Activated naive CD4-positive, alpha-beta T cell treated with anti-CD3 and anti-CD28 coated beads, Interleukin-2, amount 50 U/mL, for 24 hours (primary cell): ENCODE measurements around the gene OVCH1.

Experiments used
- H3K27ac Mint-ChIP-seq: one replicate; pipeline ENCODE4 v1.8.0; 2021; ENCODE audit warnings: mild to moderate bottlenecking, mixed read lengths
- H3K27me3 Mint-ChIP-seq: one replicate; pipeline ENCODE4 v1.8.0; 2021; ENCODE audit warnings: mixed read lengths
- H3K36me3 Mint-ChIP-seq: one replicate; pipeline ENCODE4 v1.8.0; 2021; ENCODE audit warnings: mixed read lengths
- H3K4me1 Mint-ChIP-seq: one replicate; pipeline ENCODE4 v1.8.0; 2021; ENCODE audit warnings: mixed read lengths
- H3K4me3 Mint-ChIP-seq: one replicate; pipeline ENCODE4 v1.8.0; 2021; ENCODE audit warnings: mild to moderate bottlenecking, mixed read lengths
- H3K9me3 Mint-ChIP-seq: one replicate; pipeline ENCODE4 v1.8.0; 2021; ENCODE audit warnings: mixed read lengths

OVCH1 gene, protein sequence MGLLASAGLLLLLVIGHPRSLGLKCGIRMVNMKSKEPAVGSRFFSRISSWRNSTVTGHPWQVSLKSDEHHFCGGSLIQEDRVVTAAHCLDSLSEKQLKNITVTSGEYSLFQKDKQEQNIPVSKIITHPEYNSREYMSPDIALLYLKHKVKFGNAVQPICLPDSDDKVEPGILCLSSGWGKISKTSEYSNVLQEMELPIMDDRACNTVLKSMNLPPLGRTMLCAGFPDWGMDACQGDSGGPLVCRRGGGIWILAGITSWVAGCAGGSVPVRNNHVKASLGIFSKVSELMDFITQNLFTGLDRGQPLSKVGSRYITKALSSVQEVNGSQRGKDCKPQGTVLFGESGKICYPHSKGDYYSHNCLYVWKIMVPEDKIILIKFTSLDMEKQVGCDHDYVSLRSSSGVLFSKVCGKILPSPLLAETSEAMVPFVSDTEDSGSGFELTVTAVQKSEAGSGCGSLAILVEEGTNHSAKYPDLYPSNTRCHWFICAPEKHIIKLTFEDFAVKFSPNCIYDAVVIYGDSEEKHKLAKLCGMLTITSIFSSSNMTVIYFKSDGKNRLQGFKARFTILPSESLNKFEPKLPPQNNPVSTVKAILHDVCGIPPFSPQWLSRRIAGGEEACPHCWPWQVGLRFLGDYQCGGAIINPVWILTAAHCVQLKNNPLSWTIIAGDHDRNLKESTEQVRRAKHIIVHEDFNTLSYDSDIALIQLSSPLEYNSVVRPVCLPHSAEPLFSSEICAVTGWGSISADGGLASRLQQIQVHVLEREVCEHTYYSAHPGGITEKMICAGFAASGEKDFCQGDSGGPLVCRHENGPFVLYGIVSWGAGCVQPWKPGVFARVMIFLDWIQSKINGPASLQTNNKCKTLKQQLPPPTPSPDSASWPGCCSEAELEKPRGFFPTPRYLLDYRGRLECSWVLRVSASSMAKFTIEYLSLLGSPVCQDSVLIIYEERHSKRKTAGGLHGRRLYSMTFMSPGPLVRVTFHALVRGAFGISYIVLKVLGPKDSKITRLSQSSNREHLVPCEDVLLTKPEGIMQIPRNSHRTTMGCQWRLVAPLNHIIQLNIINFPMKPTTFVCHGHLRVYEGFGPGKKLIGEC

GRCh38 chr12:29497588-29497987 is at the start of gene OVCH1:
Gene OVCH1, minus strand, starts transcription at chr12:29497686. Its CDS starts 0 bp downstream, at chr12:29497686.
- Mint-ChIP-seq H3K27me3 (peaks cover 3% of the 10 kb centered on the region), H3K4me1 (no peaks in the 10 kb centered on the region), H3K36me3 (no peaks in the 10 kb centered on the region), H3K4me3 (no peak within 1 kb of the TSS), H3K9me3 (no peaks in the 10 kb centered on the region), H3K27ac (no peak within 1 kb of the TSS)

- Mint-ChIP-seq H3K27ac (no peak overlapping the region), H3K9me3 (no peaks in the 10 kb centered on the region), H3K4me3 (no peak overlapping the region), H3K4me1 (no peaks in the 10 kb centered on the region), H3K27me3 (no peaks in the 10 kb centered on the region), H3K36me3 (no peaks in the 10 kb centered on the region)
These were observed 49.7 kb upstream of the OVCH1 start for GRCh38 chr12:29547151-29547632.

- H3K27ac Mint-ChIP-seq = no peak overlapping the region
- H3K36me3 Mint-ChIP-seq = no peaks in the 10 kb centered on the region
- H3K9me3 Mint-ChIP-seq = no peaks in the 10 kb centered on the region
- no peaks in the 10 kb centered on the region for H3K27me3 Mint-ChIP-seq
- no peaks in the 10 kb centered on the region for H3K4me1 Mint-ChIP-seq
- no peak overlapping the region for H3K4me3 Mint-ChIP-seq
These were observed 48.5 kb upstream of the OVCH1 start for GRCh38 chr12:29546000-29546399.

DNA sequence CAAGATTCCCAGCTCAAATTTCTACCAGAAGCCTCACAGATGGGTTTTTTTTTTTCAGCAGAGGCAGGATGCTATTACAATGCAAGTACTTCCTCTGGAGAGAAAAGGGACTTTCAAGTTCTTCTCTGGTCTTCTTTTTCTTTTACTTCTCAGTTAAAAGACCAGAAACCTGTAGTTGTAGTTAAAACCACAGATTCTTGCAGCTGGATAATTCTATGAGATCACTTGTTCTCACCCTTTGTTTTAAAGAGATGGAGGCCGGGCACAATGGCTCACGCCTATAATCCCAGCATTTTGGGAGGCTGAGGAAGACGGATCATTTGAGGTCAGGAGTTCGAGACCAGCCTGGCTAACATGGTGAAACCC is 47.6 kb upstream of the OVCH1 start:
- no peaks in the 10 kb centered on the region for H3K4me1 Mint-ChIP-seq
- H3K9me3 Mint-ChIP-seq = no peaks in the 10 kb centered on the region
- H3K36me3 Mint-ChIP-seq = no peaks in the 10 kb centered on the region
- no peak overlapping the region for H3K4me3 Mint-ChIP-seq
- no peak overlapping the region for H3K27ac Mint-ChIP-seq
- no peaks in the 10 kb centered on the region for H3K27me3 Mint-ChIP-seq

DNA sequence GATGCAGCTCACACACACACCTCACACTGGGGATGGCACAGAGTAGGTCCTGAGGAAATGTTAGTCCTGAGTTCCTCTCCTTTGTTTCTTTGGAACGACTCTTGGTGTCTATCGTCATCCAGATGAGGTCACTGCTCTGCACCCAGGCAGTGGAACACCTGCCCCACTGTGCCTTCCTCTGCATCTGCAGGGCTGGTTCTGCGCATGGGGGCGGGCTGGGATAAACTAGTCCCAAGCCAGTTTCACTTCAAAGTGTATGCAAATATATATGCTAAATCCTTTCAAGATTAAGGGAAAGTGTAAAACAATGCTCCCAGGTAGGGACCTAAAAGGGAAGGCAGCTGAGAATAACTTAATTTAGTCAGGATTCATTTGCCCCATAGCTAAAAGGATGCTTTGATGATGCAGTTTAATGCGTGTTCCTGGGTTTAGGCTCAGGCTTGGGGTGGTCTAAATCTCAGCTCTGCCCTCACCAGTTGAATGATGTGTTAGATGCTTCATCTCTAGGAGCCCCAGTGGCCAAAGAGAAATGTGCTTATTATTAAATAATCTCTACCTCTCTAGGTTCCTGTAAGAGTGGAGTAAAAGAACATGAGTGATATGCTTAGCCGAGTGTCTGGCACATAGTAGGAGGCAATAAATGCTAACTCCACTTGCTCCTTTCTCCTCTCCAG is 47.1 kb upstream of the OVCH1 start:
- H3K9me3 Mint-ChIP-seq = no peaks in the 10 kb centered on the region
- H3K4me3 Mint-ChIP-seq = no peak overlapping the region
- no peak overlapping the region for H3K27ac Mint-ChIP-seq
- H3K36me3 Mint-ChIP-seq = no peaks in the 10 kb centered on the region
- no peaks in the 10 kb centered on the region for H3K4me1 Mint-ChIP-seq
- H3K27me3 Mint-ChIP-seq = no peaks in the 10 kb centered on the region

DNA sequence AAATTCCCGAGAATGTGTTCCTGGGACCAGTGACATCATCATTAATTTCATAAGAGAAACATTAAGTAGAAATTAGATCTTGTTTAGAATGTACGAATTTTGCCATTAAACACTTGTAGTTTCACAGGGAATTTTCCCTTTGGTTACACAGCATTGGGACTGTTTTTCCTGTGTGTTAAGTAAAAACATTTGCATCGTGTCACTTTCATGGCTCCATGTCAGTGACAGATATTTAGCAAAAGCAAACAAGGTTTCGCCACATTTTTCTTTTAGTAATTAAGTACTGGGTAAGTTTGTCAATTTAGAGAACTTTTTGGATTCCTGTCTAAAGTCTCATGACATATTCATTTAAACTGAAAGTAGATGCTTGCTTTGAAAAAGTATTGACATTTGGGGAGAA is 45.5 kb upstream of the OVCH1 start:
- no peak overlapping the region for H3K4me3 Mint-ChIP-seq

GRCh38 chr12:29537298-29537697 is 39.8 kb upstream of the OVCH1 start:
- Mint-ChIP-seq H3K4me3 (no peak overlapping the region), H3K9me3 (no peaks in the 10 kb centered on the region), H3K4me1 (no peaks in the 10 kb centered on the region), H3K27me3 (peaks cover 9% of the 10 kb centered on the region), H3K27ac (no peak overlapping the region), H3K36me3 (no peaks in the 10 kb centered on the region)

More for the DNA sequence above, 45.5 kb upstream of the OVCH1 start:
- Mint-ChIP-seq H3K9me3 (no peaks in the 10 kb centered on the region), H3K36me3 (no peaks in the 10 kb centered on the region), H3K27me3 (no peaks in the 10 kb centered on the region), H3K27ac (no peak overlapping the region), H3K4me1 (no peaks in the 10 kb centered on the region)

DNA sequence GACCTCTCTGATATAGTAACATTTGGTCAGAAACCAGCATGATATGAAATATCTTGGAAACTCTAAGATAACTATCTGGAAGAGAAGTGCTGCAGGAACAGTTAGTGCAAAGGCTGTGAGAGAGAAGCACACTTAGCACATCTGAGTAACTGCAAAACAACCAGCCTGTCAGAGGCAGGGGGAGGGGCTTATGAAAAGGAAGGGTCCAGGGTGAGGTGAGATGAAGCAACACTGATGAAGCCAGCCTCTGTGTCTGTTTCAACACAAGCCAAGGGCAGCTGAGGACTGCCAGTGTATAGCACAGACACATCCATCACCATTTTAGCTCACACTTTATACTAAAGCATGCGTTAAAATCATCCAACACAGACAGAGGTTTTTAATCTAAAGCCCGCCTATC is 37.4 kb upstream of the OVCH1 start:
- H3K4me3 Mint-ChIP-seq = no peak overlapping the region
- no peaks in the 10 kb centered on the region for H3K36me3 Mint-ChIP-seq

GRCh38 chr12:29533815-29534489 is 36.5 kb upstream of the OVCH1 start:
- no peaks in the 10 kb centered on the region for H3K36me3 Mint-ChIP-seq
- peaks cover 27% of the 10 kb centered on the region for H3K27me3 Mint-ChIP-seq
- no peak overlapping the region for H3K4me3 Mint-ChIP-seq
- no peaks in the 10 kb centered on the region for H3K4me1 Mint-ChIP-seq
- H3K27ac Mint-ChIP-seq = no peak overlapping the region
- no peaks in the 10 kb centered on the region for H3K9me3 Mint-ChIP-seq

More for the DNA sequence above, 37.4 kb upstream of the OVCH1 start:
- Mint-ChIP-seq H3K9me3 (no peaks in the 10 kb centered on the region), H3K27me3 (peaks cover 23% of the 10 kb centered on the region), H3K27ac (no peak overlapping the region), H3K4me1 (no peaks in the 10 kb centered on the region)

DNA sequence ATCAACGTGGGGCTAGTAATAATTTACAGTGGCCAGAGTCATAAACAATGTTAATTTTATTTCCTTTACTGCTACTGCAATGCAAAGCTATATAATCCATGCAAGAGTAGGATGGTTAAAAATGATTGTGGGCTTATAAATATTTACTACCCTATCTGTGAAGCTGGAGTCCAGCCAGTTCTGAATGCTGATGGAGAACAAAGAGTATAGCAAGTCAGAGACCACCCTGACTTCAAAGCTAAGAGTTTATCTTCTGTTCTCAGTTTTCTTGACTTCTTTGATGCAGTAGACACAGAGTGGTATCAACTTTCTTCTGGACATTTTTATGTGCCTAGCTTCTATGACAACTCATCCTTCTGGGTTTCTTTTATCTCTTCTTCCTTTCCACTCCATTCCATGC is 34.0 kb upstream of the OVCH1 start:
- Mint-ChIP-seq H3K27ac (no peak overlapping the region), H3K4me3 (no peak overlapping the region), H3K36me3 (no peaks in the 10 kb centered on the region), H3K9me3 (no peaks in the 10 kb centered on the region), H3K27me3 (peaks cover 29% of the 10 kb centered on the region), H3K4me1 (no peaks in the 10 kb centered on the region)

DNA sequence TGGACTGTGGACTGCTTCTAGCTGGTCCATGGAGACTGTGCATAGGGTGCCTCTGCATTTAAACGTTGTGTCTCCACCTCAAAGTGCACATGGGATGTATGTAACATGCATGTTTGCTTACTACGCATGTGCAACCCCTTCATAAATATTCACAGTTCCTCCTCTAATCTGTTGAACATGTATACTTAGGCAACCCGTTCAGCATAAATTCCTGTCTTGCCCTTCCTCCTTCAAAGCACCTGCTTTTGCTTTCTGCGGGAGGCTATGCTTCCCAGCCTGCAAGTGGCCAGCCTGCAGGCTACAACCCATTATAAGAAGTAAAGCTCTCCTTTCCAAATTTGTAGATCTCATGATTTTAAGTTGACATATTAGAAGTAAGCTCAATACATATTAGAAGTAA is 33.0 kb upstream of the OVCH1 start:
- H3K4me1 Mint-ChIP-seq = no peaks in the 10 kb centered on the region
- peaks cover 29% of the 10 kb centered on the region for H3K27me3 Mint-ChIP-seq
- H3K27ac Mint-ChIP-seq = no peak overlapping the region
- no peak overlapping the region for H3K4me3 Mint-ChIP-seq
- no peaks in the 10 kb centered on the region for H3K36me3 Mint-ChIP-seq
- H3K9me3 Mint-ChIP-seq = no peaks in the 10 kb centered on the region

GRCh38 chr12:29528161-29528560 is 30.7 kb upstream of the OVCH1 start:
- H3K27ac Mint-ChIP-seq = no peak overlapping the region
- no peaks in the 10 kb centered on the region for H3K36me3 Mint-ChIP-seq
- no peak overlapping the region for H3K4me3 Mint-ChIP-seq
- H3K27me3 Mint-ChIP-seq = peaks cover 26% of the 10 kb centered on the region
- H3K9me3 Mint-ChIP-seq = no peaks in the 10 kb centered on the region
- no peaks in the 10 kb centered on the region for H3K4me1 Mint-ChIP-seq

- no peaks in the 10 kb centered on the region for H3K4me1 Mint-ChIP-seq
- H3K4me3 Mint-ChIP-seq = no peak overlapping the region
- no peaks in the 10 kb centered on the region for H3K27me3 Mint-ChIP-seq
- no peaks in the 10 kb centered on the region for H3K36me3 Mint-ChIP-seq
- H3K27ac Mint-ChIP-seq = no peak overlapping the region
- no peaks in the 10 kb centered on the region for H3K9me3 Mint-ChIP-seq
These were observed 24.5 kb upstream of the OVCH1 start for GRCh38 chr12:29521951-29522350.

- peaks cover 3% of the 10 kb centered on the region for H3K27me3 Mint-ChIP-seq
- no peaks in the 10 kb centered on the region for H3K36me3 Mint-ChIP-seq
- H3K9me3 Mint-ChIP-seq = no peaks in the 10 kb centered on the region
- no peak overlapping the region for H3K4me3 Mint-ChIP-seq
- H3K27ac Mint-ChIP-seq = no peak overlapping the region
- no peaks in the 10 kb centered on the region for H3K4me1 Mint-ChIP-seq
These were observed 22.2 kb upstream of the OVCH1 start for GRCh38 chr12:29519585-29520182.
